Upper lobe of right lung (tissue), 1 donor: ENCODE results near the gene PEAK1. TPM values are rescaled to one million over a fixed set of nuclear protein-coding genes. Genes with fewer than 3 reads are reported as not detected.
A peak's percentile ranks its signal among the peaks of the same experiment; 100 is the strongest.

Source experiments
- ATAC-seq: fragments of 200-7000 bp; cut with Tn5 transposase; one replicate; pipeline ENCODE4 v1.9.1; 2020; ENCODE audit warnings: mild to moderate bottlenecking, moderate library complexity
- DNase-seq: peaks from one replicate; pipeline ENCODE4 v3.0.0-alpha.2; 2020
- H3K27ac ChIP-seq: fragments of 200-600 bp; one replicate; pipeline ENCODE4 v1.8.0; 2022
- H3K27me3 ChIP-seq: fragments of 200-600 bp; one replicate; pipeline ENCODE4 v1.8.0; 2022; ENCODE audit warnings: mild to moderate bottlenecking
- H3K36me3 ChIP-seq: fragments of 200-600 bp; one replicate; pipeline ENCODE4 v1.8.0; 2022
- H3K4me1 ChIP-seq: fragments of 200-600 bp; one replicate; pipeline ENCODE4 v1.8.0; 2022
- H3K4me3 ChIP-seq: fragments of 200-600 bp; one replicate; pipeline ENCODE4 v1.8.0; 2022; ENCODE audit warnings: mild to moderate bottlenecking
- H3K9me3 ChIP-seq: fragments of 200-600 bp; one replicate; pipeline ENCODE4 v1.8.0; 2022
- intact Hi-C: fragments of 100-400 bp; cut with DNase I; formaldehyde crosslinking; loops from one replicate; pipeline ENCODE4 v1.11.0; 2022
- total RNA-seq: library from RNA; stranded (reverse); fragmentation: NEBNext Ultra II Directional; extraction: Animal tissue kit (Norgen Biotek cat#: 25700); gene quantifications from one replicate; pipeline ENCODE4 v1.2.1, GENCODE V29; 2021
- TF ChIP-seq, protein P1 (sequence below): fragments of 200-600 bp; IDR thresholded peaks from one replicate; pipeline ENCODE4 v1.8.0; 2022; ENCODE audit warnings: antibody characterized with exemption
- donor health status: DM: no; HTN: yes; CAD: no; lungs with severe emphysema.

The PEAK1 gene
- total RNA-seq, 1 donor from 2014 or later = 139 TPM

DNA sequence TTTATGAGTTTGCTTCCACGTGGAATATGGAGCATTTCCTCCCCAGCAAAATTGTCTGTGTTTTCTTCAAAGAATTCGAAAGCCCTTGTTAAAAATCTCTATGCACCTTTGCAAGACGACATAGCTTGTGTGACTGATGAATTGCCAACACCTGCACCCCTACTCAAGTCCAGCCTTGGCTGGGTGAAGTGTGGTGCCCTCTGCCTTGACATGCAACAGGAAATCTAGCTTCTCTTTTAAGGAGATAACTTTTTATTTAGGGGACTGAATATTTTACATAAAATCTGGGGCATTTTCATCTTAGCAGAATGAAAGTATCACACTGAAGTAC lies 1.4 kb upstream of the PEAK1 start:
- intact Hi-C loops = no loop called here
- ATAC-seq (no peak), DNase-seq (no peak)
- no peaks in the 10 kb centered on the region for H3K36me3 ChIP-seq
- H3K27me3 ChIP-seq = no peaks in the 10 kb centered on the region
- TF ChIP-seq, protein P1, sequence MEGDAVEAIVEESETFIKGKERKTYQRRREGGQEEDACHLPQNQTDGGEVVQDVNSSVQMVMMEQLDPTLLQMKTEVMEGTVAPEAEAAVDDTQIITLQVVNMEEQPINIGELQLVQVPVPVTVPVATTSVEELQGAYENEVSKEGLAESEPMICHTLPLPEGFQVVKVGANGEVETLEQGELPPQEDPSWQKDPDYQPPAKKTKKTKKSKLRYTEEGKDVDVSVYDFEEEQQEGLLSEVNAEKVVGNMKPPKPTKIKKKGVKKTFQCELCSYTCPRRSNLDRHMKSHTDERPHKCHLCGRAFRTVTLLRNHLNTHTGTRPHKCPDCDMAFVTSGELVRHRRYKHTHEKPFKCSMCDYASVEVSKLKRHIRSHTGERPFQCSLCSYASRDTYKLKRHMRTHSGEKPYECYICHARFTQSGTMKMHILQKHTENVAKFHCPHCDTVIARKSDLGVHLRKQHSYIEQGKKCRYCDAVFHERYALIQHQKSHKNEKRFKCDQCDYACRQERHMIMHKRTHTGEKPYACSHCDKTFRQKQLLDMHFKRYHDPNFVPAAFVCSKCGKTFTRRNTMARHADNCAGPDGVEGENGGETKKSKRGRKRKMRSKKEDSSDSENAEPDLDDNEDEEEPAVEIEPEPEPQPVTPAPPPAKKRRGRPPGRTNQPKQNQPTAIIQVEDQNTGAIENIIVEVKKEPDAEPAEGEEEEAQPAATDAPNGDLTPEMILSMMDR = no peak
- peak overlapping the region; percentile 90 for H3K4me3 ChIP-seq
- peak overlapping the region; percentile 92 for H3K27ac ChIP-seq
- no peaks in the 10 kb centered on the region for H3K9me3 ChIP-seq
- peaks cover 34% of the 10 kb centered on the region for H3K4me1 ChIP-seq

DNA sequence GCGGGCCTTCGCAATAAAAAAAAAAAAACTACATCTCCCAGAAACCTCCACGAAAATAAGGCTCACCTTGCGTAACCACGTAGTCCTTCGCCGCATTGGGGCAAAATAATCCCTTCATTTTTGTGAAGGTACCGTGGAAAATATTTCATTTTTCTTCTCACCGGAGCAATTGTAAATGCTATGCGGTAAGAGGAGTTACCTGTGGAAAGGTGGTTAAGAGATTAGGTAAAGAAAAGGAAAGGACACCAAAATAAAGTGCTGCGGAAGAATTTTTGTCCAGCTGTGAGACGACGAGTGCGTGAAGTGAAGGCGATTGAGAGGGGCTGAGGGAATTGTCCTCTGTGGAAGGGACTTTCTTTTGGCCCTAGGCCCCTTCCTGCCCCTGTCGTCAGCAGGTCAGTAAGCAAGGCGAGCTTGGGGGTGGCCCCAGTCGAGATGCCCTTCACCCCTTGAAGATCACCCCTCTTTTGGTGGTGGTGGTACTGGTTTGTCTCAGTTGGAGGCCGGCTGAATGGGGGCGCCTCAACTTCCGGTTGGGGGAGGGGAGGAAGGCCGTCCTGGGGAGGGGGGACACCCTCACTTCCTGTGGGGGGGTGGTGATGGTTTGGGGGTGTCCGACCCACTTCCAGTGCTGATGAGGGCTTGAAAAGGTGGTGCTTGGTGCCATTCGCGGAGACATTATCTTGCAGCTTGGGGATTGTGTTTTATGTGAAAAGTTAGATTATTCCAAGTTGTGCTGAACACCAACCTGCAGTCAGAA lies 886 bp upstream of the PEAK1 start, which contains the start of gene HMG20A:
Gene HMG20A (plus strand): TSS at position 279 of the 760 bp plus-strand sequence. CDS start 37,520 bp downstream, outside the sequence.
- Histone ChIP-seq H3K36me3 (no peaks in the 10 kb centered on the region), H3K27me3 (no peaks in the 10 kb centered on the region), H3K27ac (peak within 1 kb of the TSS; percentile 92), H3K4me3 (peak within 1 kb of the TSS; percentile 90), H3K9me3 (no peaks in the 10 kb centered on the region), H3K4me1 (peaks cover 37% of the 10 kb centered on the region)
- TF ChIP-seq, protein P1 = no peak
- peak; percentile 26 for ATAC-seq
- peak; percentile 81 for DNase-seq
- intact Hi-C loops = no loop called here

DNA sequence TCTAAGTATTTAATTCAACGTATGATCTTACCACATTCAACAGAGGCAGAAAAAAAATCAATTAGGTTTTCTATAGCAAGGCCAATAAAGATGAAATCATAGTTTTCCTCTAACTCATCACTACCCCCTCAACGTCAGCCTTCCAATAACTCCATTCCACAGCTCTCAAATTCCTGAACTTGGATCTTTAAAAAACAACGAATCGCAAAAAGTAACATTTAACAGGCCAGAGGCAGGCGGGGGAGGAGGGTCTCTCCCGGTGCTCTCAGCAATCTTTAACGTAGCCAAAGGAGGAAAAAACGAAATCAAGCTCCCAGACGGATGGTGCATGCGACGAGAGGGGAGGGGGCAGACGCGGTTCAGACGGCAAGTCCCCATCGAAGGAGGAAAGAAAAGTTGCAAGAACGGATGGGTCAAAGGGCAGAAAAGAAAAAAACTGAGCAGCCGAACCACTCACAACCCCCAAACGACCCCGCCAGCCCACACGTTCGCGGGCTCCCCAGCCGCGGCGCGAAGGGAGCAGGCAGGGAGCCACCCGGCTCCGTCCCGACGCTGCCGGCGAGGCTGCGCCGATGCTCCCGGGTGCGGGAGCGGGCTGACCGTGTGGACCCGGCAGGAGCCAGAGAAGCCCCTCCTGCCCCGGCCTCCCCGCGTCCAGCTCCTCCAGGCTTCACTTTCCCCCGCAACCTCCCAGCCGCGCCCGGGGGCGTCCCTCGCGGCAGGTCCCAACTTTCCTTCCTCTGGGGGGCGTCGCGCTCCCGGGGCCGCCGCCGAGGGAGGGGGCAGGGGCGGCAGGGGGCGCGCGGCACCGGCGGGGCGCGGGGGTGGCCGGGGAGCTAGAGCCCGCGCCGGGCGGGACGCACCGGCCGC lies 703 bp downstream of the PEAK1 start:
- Histone ChIP-seq H3K9me3 (no peaks in the 10 kb centered on the region), H3K36me3 (no peaks in the 10 kb centered on the region), H3K27me3 (no peaks in the 10 kb centered on the region), H3K4me1 (peaks cover 51% of the 10 kb centered on the region), H3K4me3 (peak overlapping the region; percentile 90), H3K27ac (peak overlapping the region; percentile 90)
- TF ChIP-seq, protein P1 = peak; percentile 27
- DNase-seq (peak; percentile 77), ATAC-seq (peak; percentile 0)
- intact Hi-C loops = no loop called here

DNA sequence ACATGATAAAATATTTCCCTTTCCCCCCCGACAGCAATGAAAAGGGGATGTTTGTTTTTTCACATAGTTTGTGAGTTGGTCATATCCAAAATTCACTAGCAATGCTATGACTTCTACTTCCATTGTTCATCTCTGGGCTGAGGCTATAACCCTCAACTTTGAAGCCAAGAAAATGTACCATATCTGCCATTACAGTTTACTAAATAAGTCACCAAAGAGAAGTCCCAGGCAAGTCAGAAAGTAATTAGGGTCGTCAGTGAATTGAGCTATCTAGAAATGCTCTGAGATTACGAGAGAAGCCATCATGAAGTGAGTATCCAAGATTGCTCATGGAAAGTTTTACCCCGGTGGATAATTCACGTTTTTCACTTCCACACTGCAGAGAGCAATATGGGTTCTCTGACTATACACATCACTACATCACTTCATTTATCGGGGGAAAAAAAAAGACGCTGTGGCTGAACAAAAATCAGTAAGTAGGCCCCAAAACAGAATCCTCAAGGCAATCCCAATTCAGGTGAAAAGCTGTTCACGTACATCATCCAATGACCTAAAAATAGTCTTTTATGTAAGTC lies 1.4 kb downstream of the PEAK1 start:
- TF ChIP-seq, protein P1 = no peak
- intact Hi-C loops = no loop called here
- Histone ChIP-seq H3K27ac (peak overlapping the region; percentile 90), H3K36me3 (no peaks in the 10 kb centered on the region), H3K27me3 (no peaks in the 10 kb centered on the region), H3K4me1 (peaks cover 53% of the 10 kb centered on the region), H3K4me3 (peak overlapping the region; percentile 90), H3K9me3 (no peaks in the 10 kb centered on the region)
- no peak for ATAC-seq
- no peak for DNase-seq

DNA sequence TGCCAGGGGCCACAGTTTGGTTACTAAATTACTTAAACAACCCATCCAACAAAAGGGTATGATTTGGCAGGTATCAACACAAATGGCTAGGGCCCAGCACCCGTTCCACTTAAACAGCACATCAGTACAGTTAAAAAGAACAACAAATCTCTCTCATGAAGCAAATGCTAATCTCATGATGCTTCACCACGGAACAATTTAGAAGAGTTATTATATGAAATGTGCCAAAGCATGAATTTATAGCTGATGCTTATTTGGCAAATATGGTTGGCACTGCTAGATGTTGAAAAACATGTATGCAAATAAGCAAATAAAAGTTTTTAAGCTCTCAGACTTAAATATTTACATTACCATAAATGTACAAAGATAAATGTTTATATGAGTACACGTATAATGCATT lies 2.3 kb downstream of the PEAK1 start:
- DNase-seq (no peak), ATAC-seq (no peak)
- Histone ChIP-seq H3K9me3 (no peaks in the 10 kb centered on the region), H3K4me1 (peaks cover 54% of the 10 kb centered on the region), H3K27me3 (no peaks in the 10 kb centered on the region), H3K36me3 (no peaks in the 10 kb centered on the region), H3K4me3 (peak overlapping the region; percentile 90), H3K27ac (no peak overlapping the region)
- intact Hi-C loops = no loop called here
- TF ChIP-seq, protein P1 = no peak
